Measurements from ENCODE around the gene RAB11FIP2. TPM values are rescaled to one million over a fixed set of nuclear protein-coding genes. Genes with fewer than 3 reads are reported as not detected.
"Not testable (repeated sequence)": the region's sequence is repeated elsewhere in the genome, so short reads cannot be mapped to it uniquely, and the experiment has no call there.

The RAB11FIP2 gene, protein sequence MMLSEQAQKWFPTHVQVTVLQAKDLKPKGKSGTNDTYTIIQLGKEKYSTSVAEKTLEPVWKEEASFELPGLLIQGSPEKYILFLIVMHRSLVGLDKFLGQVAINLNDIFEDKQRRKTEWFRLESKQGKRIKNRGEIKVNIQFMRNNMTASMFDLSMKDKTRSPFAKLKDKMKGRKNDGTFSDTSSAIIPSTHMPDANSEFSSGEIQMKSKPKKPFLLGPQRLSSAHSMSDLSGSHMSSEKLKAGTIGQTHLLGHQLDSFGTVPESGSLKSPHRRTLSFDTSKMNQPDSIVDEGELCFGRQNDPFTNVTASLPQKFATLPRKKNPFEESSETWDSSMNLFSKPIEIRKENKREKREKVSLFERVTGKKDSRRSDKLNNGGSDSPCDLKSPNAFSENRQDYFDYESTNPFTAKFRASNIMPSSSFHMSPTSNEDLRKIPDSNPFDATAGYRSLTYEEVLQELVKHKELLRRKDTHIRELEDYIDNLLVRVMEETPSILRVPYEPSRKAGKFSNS
- 24.7 and 35.5 TPM in 2 replicates for total RNA-seq (ENCODE audit: low replicate concordance)

DNA sequence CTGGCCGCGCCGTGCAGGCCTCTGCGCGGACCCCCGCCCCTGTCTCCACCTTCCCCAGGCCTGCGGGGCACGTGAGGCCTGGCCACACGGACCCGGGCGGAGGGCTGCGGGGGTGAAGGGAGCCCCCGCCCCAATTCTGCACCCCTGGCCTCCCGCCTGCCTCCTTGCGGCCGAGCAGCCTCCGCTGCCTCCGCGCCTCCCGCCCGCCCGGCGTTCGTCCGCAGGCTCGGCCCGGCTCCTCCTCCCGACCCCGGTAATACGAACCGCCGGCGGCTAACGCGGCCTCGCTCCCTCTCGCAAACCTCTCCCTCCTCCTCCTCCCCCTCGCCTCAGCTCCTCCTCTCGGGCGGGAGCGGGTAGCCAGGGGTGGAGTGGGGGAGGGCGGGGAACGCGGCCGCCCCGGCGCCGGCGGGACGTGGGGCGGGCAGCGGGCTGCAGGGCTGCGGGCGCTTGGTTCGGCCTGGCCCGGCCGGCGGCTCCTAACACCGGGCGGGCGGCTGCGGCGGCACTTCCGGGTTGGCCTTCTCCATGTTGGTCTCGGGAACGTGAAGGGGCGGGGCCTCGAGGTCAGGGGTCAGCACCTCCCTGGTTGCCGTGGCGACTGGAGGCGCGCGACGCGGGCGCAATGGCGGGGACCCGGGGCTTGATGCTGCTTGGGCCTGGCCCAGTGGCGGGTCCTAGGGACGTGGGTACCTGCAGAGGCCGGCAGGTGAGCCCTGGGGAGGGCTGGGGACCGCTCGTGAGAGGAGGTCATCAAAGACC is at the start of gene RAB11FIP2:
RAB11FIP2 (minus strand) TSS at position 547 of the 762 bp plus-strand sequence. CDS start 778 bp downstream, outside the sequence.
- peak; percentile 84 for DNase-seq (ENCODE audit: low read depth)
- TF ChIP-seq, protein P1, sequence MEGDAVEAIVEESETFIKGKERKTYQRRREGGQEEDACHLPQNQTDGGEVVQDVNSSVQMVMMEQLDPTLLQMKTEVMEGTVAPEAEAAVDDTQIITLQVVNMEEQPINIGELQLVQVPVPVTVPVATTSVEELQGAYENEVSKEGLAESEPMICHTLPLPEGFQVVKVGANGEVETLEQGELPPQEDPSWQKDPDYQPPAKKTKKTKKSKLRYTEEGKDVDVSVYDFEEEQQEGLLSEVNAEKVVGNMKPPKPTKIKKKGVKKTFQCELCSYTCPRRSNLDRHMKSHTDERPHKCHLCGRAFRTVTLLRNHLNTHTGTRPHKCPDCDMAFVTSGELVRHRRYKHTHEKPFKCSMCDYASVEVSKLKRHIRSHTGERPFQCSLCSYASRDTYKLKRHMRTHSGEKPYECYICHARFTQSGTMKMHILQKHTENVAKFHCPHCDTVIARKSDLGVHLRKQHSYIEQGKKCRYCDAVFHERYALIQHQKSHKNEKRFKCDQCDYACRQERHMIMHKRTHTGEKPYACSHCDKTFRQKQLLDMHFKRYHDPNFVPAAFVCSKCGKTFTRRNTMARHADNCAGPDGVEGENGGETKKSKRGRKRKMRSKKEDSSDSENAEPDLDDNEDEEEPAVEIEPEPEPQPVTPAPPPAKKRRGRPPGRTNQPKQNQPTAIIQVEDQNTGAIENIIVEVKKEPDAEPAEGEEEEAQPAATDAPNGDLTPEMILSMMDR (IDR thresholded peaks at IDR 0.05; ENCODE audit: insufficient read depth, low read length): peak; percentile 7
- peak within 1 kb of the TSS; percentile 68 for H3K4me3 ChIP-seq (ENCODE audit: low read depth, low read length)

DNA sequence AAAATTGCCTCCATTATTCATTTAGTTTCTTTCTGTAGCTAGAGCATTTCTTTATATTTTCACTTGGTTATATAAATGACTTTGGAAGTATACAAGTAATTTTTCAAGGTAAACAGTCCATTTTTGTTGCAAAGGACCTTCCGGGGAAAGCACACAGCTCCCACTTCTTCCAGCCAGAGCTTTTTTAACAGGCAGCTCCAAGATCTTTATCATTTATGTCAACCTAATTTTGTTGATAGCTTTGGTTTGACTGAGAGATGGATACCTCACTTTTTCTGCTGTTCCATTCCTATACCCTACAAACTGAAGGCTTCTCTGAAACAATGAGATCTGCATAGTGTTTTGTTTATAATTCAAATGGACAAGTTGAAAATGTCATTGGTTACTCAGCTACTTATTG is 49.3 kb upstream of the RAB11FIP2 start:
- no peak for DNase-seq (ENCODE audit: low read depth)
- no peak overlapping the region for H3K4me3 ChIP-seq (ENCODE audit: low read depth, low read length)
- TF ChIP-seq, protein P1 (IDR thresholded peaks at IDR 0.05; ENCODE audit: insufficient read depth, low read length): no peak

DNA sequence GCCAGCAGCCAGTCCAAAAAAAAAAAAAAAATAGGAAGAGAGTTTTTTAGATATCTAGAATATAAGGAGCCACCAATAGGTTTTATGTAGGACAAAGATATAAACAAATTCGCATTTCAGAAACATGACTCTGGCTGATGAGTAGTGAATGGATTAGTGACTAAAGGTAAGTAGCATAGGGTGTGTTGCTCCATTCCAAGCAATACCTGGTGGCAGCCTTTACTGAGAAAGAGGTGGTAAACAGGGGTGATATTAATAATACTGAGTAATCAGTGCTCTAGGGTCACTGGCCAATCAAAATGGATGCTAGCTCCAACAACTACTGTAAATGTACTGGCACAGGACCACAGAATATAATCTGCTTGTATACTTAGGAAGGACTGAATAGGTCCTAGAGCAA is 45.5 kb upstream of the RAB11FIP2 start:
- TF ChIP-seq, protein P1 (IDR thresholded peaks at IDR 0.05; ENCODE audit: insufficient read depth, low read length): no peak
- no peak overlapping the region for H3K4me3 ChIP-seq (ENCODE audit: low read depth, low read length)
- DNase-seq (ENCODE audit: low read depth): no peak

DNA sequence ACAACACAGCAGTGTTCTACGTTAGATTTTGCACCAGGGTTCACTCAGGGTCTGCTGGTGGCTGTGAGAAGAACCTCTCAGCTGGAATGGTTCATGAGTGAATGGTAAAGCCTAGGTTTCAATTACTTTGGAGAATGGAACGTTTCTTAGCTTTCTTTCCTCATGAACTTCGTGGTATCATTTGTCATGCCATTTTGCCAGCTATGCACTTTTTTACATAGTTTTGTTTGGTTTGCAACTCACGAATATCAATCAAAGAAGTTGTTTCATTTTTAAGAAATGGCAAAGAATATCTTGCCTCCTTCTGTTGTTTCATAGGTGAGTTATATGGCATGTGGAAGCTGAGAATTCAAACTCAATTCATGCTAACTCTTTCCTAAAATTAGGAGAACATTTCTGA is 34.1 kb upstream of the RAB11FIP2 start:
- H3K4me3 ChIP-seq (ENCODE audit: low read depth, low read length): no peak overlapping the region
- no peak for DNase-seq (ENCODE audit: low read depth)
- TF ChIP-seq, protein P1 (IDR thresholded peaks at IDR 0.05; ENCODE audit: insufficient read depth, low read length): no peak

DNA sequence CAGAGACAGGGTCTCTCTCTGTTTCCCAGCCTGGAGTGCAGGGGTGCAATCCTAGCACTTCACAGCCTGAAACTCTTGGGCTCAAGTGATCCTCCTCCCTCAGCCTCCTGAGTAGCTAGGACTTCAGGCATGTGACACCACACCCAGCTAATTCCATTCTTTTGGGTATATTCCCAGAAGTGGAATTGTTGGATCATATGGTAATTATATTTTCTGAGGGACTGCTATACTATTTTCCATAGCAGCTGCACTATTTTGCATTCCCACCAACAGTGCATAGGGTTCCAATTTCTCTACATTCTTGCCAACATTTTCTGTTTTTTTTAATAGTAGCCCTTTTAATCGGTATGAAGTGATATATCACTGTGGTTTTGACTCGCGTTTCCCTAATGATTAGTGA is 30.0 kb upstream of the RAB11FIP2 start:
- no peak for DNase-seq (ENCODE audit: low read depth)
- no peak overlapping the region for H3K4me3 ChIP-seq (ENCODE audit: low read depth, low read length)
- TF ChIP-seq, protein P1 (IDR thresholded peaks at IDR 0.05; ENCODE audit: insufficient read depth, low read length): no peak

DNA sequence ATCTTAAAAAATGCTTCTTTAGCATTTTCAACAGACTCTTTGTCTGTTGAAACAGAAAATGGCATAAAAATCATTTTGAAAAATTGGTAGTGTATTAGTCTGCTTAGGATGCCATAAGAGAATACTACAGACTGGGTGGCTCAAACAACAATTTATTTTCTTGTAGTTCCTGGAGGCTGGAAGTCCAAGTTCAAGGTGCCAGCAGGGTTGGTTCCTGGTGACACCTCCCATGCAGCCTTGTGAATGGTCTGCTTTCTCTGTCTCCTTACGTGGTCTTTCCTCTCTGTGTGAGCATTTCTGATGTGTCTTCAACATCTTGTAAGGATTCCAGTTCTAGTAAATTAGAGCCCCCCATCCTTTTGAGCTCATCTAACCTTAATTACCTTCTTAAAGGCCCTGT is 26.1 kb upstream of the RAB11FIP2 start:
- no peak for DNase-seq (ENCODE audit: low read depth)
- no peak overlapping the region for H3K4me3 ChIP-seq (ENCODE audit: low read depth, low read length)
- TF ChIP-seq, protein P1 (IDR thresholded peaks at IDR 0.05; ENCODE audit: insufficient read depth, low read length): no peak

DNA sequence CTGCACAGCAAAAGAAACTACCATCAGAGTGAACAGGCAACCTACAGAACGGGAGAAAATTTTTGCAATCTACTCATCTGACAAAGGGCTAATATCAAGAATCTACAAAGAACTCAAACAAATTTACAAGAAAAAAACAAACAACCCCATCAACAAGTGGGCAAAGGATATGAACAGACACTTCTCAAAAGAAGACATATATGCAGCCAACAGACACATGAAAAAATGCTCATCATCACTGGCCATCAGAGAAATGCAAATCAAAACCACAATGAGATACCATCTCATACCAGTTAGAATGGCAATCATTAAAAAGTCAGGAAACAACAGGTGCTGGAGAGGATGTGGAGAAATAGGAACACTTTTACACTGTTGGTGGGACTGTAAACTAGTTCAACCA is 20.6 kb upstream of the RAB11FIP2 start:
- not testable (repeated sequence) for H3K4me3 ChIP-seq (ENCODE audit: low read depth, low read length); DNase-seq (ENCODE audit: low read depth)
